Measurements from ENCODE around the gene SAP25.

The SAP25 gene

GRCh38 chr7:100584683-100585510 lies 11.2 kb upstream of the SAP25 start:
- DNase-seq, result peak; percentile 77

GRCh38 chr7:100584054-100584682 lies 10.5 kb upstream of the SAP25 start:
- Histone ChIP-seq H3K9me3 (ENCODE audit: severe bottlenecking) (no peaks in the 10 kb centered on the region), H3K27me3 (ENCODE audit: insufficient read depth, low read depth, severe bottlenecking) (no peaks in the 10 kb centered on the region), H3K4me3 (ENCODE audit: low read depth, low read length) (peak overlapping the region; percentile 95), H3K27ac (peak overlapping the region; percentile 99), H3K36me3 (peaks cover 36% of the 10 kb centered on the region)
- no peak for DNase-seq
- no peak for TF ChIP-seq CTCF (IDR thresholded peaks at IDR 0.05; ENCODE audit: low read depth, low read length)

More at GRCh38 chr7:100584683-100585510, 11.2 kb upstream of the SAP25 start:
- Histone ChIP-seq H3K9me3 (ENCODE audit: severe bottlenecking) (no peaks in the 10 kb centered on the region), H3K27me3 (ENCODE audit: insufficient read depth, low read depth, severe bottlenecking) (no peaks in the 10 kb centered on the region), H3K36me3 (peaks cover 32% of the 10 kb centered on the region), H3K27ac (peak overlapping the region; percentile 99), H3K4me3 (ENCODE audit: low read depth, low read length) (peak overlapping the region; percentile 95)
- TF ChIP-seq CTCF (IDR thresholded peaks at IDR 0.05; ENCODE audit: low read depth, low read length), result no peak

GRCh38 chr7:100583132-100584053 lies 9.7 kb upstream of the SAP25 start:
- H3K4me3 ChIP-seq (ENCODE audit: low read depth, low read length), result no peak overlapping the region
- no peaks in the 10 kb centered on the region for H3K9me3 ChIP-seq (ENCODE audit: severe bottlenecking)
- H3K27me3 ChIP-seq (ENCODE audit: insufficient read depth, low read depth, severe bottlenecking), result no peaks in the 10 kb centered on the region
- peaks cover 41% of the 10 kb centered on the region for H3K36me3 ChIP-seq
- TF ChIP-seq CTCF (IDR thresholded peaks at IDR 0.05; ENCODE audit: low read depth, low read length), result no peak
- peak overlapping the region; percentile 14; the same call in 1 of the 2 replicates for H3K27ac ChIP-seq
- no peak for DNase-seq

GRCh38 chr7:100582650-100583049 lies 8.9 kb upstream of the SAP25 start:
- H3K27me3 ChIP-seq (ENCODE audit: insufficient read depth, low read depth, severe bottlenecking), result no peaks in the 10 kb centered on the region
- peaks cover 48% of the 10 kb centered on the region for H3K36me3 ChIP-seq
- TF ChIP-seq CTCF (IDR thresholded peaks at IDR 0.05; ENCODE audit: low read depth, low read length), result no peak
- no peak overlapping the region for H3K4me3 ChIP-seq (ENCODE audit: low read depth, low read length)
- no peak overlapping the region for H3K27ac ChIP-seq
- no peak for DNase-seq
- no peaks in the 10 kb centered on the region for H3K9me3 ChIP-seq (ENCODE audit: severe bottlenecking)

GRCh38 chr7:100582041-100582579 lies 8.4 kb upstream of the SAP25 start:
- H3K27ac ChIP-seq, result no peak overlapping the region
- H3K27me3 ChIP-seq (ENCODE audit: insufficient read depth, low read depth, severe bottlenecking), result no peaks in the 10 kb centered on the region
- H3K9me3 ChIP-seq (ENCODE audit: severe bottlenecking), result no peaks in the 10 kb centered on the region
- DNase-seq, result no peak
- no peak for TF ChIP-seq CTCF (IDR thresholded peaks at IDR 0.05; ENCODE audit: low read depth, low read length)
- H3K36me3 ChIP-seq, result peaks cover 54% of the 10 kb centered on the region
- no peak overlapping the region for H3K4me3 ChIP-seq (ENCODE audit: low read depth, low read length)
